Measurements from ENCODE around the gene UBQLN3.

Gene UBQLN3

DNA sequence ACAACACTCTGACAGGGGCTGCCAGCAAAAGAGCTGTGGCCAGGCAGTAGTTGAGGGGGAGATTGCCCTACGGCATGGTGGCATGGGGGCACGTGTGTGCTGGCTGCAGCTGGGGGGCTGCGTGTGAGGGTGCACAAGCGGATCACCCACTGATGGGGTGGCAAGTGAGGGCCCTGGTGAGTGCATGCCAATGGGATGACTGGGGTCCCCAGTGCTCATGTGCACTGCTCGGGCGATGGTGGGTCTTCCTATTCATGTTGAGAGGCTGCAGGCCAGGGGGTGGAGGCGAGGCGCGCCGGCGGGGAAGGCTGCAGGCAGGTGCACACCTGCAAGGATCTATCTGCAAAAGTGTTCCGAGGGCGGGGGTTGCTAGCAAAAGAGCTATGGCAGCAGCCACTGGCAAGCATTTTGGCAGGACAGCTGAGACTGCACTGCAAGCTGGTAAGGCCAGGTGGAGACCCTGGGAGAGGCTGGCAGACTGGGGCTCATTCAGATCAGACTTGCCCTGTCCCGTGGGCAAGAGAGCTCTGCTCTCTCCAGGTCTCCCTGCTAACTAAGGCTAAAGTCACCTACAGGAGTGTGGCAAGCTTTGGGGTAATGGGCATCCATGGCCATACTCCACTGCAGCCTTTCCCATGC lies 48.7 kb downstream of the UBQLN3 start:
- Histone ChIP-seq H3K27ac (no peak overlapping the region), H3K4me3 (no peak overlapping the region)
- TF ChIP-seq CTCF (IDR thresholded peaks at IDR 0.05): no peak
- DNase-seq (ENCODE audit: low spot score): no peak

Measured in coronary artery (tissue), 2 donors.